GM21786 (cell line): ENCODE results near the gene NPBWR2.

Experiments used
- ATAC-seq: cut with Tn5 transposase; IDR thresholded peaks from one replicate; pipeline ENCODE4 v1.9.1; 2021; ENCODE audit not compliant: unreplicated experiment

NPBWR2 gene

DNA sequence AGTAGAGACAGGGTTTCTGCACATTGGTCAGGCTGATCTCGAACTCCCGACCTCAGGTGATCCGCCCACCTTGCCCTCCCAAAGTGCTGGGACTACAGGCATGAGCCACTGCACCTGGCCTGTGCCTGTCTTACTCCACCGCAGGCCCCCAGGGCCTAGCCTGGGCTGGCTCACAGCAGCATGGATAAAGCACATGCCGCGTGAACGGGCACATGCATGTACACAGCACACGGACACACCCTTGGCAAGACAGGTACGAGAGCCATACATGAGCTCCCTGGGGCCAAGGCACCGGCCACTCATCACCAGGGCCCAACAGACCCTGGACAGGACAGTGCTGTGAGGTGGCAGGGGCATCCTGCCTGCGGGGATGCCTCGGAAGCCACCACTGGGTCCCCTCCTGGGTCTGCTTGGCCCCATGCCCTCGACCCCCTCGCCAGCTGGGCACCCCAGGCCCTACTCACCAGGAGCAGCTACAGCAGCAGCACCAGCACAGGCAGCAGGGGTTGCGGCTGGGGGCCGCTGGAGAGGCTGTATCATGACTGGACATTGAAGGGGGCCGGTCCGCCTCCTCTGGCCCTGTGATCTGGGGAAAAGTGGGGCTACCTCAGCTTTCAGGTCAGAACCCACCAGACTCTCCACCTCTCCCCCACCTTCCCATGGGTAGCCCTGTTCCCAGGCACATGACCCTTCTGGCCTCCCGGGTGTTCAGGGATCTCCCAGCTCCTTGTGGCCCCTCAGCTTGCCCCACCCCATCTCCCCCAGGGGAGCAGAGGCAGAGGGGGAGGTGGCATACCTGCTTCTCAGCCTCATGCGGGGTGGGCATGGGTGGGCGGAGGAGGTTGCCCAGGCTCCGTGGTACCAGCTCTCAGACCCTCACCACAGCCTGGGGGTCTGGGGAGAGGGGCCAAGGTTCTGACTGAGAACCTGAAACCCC is 31.0 kb downstream of the NPBWR2 start:
- ATAC-seq = no peak

DNA sequence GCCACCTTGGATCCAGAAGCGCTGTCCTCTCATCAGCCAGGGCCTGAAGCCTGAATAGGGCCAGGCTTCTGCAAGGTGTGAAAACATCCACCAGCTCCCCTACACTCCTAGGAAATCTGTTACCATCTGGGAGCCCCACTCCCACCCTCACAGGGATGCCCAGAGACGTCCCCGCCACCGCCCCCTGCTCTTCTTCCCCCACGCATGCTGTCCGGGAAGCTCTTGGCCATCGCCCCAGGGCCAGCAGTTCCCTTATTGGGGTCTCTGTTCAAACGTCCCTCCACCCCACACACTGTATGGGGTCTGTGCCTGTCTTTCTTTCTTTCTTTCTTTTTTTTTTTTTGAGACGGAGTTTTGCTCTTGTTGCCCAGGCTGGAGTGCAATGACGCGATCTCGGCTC is 31.8 kb downstream of the NPBWR2 start:
- no peak for ATAC-seq

DNA sequence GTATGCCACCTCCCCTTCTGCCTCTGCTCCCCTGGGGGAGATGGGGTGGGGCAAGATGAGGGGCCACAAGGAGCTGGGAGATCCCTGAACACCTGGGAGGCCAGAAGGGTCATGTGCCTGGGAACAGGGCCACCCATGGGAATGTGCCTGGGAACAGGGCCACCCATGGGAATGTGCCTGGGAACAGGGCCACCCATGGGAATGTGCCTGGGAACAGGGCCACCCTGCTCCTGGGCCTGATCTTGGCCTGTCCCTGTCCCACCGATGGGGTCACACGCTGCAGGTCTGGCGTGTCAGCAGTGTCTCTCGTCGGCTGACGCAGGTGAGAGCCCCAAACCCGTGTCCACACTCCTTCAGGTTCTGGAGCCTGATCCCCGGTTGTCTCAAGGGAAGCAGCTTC is 32.4 kb downstream of the NPBWR2 start:
- no peak for ATAC-seq

DNA sequence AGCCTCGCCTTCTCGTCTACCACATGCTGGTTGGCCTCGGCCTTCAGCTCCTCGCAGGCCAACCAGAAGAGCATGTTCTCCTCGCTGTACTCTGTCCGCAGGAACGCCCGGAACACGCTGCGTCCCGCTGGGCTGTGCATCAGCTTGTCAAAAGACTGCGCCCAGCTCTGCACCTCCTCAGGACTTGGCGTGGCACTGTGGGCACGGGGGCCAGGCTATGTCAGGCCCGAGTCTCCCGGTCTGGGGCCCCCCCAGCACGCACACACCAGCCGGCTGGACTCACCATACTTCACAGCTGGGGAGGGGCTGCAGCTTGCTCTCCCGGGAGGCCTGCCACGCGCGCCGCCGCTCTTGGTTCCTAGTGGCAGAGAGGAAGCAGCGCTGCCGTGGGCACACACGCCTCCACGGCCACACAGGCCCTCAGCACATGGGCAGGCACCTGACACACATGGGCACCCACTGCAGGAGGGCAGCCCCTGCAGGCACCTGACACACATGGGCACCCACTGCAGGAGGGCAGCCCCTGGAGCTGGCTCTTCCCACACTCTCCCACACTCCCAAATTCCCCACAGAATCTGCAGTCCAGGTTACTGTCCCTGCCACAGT is 33.1 kb downstream of the NPBWR2 start:
- no peak for ATAC-seq

DNA sequence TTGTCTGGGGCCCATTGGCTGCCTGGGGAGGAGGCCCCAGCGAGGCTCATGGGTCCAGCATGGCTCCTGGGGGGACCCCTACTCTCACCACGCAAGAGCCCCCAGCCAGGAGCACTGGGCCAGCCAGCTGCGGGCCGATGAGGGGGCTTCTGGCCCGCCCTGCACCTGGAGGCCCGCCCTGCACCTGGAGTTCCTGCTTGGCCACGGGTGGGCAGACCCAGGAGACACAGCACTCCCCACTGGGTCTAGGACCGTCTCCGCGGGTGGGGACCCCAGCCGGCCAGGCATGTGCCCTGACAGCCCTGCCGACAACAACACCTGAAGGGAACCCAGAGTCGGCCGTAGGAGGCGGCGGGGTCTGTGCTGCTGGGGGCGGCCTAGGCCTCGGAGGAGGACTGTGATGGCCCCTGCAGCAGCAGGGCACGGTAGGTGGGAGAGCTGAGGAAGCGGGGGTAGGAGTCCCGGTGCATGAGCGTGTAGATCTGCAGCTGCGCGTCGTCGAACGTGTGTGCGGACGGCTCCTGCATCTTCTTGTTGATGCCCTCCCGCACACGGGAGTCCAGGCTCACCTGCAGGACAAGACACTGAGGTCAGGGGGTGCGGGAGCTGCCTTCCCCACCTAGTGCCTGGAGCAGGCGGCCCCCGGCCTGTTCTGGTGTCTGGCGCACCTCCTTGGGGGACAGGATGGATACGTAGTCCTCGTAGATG is 33.7 kb downstream of the NPBWR2 start:
- ATAC-seq = no peak

DNA sequence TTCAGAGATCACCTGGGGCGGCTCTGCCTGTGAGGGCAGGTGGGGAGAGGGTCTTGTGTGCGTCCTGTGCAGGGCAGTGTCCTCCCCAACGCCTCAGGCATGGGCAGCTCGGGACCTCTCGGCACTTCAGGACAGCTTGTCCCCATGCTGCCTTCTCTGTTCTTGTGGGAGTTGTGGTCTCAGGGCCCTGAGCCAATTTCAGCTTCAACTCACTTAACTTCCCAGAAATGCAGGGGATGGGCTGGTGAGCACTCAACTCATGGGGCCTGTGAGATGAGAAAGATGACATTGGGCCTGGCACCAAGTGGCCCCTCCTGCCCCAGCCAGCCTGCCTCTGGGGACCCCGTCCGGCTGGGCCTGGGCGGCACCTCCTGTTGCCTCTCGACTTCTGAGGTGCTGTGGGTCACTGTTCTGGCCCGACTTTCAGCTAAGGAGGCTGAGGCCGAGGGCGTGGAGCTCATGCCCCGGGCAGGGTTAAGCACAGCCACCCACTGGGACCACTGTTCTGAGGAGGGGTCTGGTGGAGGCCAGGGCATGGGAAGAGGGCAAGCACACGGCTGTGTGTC is 34.8 kb downstream of the NPBWR2 start:
- no peak for ATAC-seq

DNA sequence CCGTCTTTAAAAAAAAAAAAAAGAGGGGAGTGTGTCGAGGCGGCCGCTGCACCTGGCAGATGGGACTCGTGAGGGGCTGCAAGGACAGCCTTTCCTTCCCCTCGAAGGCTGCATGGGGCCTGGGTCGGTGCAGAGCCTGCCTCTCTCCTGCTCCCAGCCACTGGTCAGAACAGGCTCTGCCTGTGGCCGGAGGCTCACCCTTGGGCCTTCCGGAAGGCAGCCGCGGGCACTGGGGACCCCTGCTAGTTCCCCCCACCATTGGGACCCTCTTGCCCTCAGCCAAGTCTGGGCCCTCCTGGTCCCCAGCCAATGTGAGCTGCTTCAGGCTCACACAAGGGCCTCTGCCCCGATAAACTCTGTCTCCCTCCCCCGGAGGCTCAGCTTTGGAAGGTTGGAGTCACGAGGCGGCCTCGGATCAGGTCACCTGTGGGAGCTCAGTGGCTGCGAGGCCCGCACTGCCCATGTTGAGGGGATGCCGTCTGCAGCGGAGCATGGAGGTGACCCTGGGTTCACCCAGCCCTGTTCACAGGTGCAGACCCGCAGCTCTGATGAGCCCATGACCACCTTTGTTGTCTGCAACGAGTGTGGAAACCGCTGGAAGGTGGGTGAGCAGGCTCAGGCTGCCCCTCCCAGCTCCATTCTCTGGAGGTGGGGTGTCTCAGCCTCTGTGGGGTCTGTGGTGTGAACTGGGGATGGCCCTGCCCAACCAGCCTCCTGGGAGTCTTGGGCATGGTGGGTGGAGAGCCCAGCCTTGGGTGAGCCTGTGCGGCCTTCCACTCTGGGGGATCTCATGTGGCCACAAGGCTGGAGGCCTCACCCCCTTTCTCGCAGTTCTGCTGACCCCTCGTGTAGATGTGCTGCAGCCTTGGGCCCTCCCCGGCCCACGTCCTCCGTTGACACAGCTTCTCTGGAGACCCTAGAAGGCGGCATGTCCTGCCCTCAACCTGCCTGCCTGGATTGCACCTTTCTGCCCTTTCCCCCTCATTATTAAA is 35.7 kb downstream of the NPBWR2 start:
- no peak for ATAC-seq

DNA sequence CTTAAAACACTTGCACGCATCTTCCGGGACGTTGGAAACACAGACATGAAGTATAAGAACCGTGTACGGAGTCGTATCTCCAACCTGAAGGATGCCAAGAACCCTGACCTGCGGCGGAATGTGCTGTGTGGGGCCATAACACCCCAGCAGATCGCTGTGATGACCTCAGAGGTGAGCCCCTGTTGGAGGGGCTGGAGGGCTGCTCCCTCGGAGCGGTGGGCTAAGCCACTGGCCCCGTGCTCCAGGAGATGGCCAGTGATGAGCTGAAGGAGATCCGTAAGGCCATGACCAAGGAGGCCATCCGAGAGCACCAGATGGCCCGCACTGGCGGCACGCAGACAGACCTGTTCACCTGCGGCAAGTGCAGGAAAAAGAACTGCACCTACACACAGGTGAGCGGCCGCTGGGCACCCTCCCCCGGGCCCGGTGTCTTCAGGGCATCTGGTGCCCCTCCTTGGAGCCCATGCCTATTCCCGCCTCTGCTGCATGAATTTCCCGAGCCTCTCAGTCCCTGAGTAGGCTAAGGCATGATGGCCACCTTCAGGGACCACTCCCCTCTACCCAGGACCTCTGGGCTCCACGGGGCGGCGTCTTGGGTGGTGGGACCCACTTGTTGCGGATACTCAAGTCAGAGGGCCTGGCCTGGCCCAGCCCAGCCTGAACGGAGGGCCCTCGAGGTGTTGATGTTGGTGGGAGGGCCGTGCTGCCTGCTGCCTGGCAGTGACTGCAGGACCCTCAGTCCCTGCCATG is 36.9 kb downstream of the NPBWR2 start:
- ATAC-seq = no peak

DNA sequence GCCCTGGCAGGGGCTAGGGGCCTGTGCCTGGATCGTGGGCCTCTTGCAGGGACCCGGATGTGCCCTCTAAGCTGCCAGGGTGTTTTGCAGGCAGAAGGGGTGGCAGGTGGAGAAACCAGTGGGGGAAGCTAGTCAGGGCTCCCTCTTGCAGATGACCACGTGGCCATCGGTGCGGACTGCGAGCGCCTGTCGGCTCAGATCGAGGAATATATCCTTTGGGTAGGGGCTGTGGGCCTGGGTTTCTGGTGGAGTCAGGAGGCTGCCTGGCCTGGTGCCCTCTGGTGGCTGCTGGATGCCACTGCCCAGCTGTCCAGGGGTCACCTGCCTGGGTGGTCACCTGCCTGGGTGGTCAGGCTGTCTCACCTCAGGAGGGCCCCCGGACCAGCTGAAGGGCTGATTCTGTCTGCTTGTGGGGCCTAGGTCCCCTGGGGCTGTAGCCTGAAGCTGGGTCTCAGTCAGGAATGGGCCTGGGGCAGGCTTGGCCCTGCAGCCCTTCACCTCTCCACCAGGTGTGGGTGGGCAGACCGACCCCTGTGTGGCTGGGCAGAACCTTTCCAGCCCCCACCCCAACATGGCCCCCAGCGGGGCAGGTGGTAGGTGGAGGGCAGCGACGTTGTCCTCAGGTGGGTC is 37.6 kb downstream of the NPBWR2 start:
- no peak for ATAC-seq

DNA sequence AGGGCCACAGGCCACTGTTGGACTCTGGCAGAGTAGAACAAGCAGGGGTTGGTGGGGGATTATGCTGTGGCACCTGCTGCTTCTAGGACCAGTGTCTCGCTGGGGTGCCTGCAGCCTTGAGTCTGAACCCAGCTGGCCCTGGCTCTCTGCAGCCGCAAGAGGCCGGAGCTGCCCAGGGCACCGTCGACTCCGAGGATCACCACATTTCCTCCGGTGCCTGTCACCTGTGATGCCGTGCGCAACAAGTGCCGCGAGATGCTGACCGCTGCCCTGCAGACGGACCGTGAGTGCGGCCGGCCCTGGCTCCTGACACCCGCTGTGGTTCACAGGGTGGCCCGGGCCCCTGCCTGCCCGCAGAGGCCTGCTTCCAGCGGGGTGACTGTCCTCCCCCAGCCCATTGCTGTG is 38.2 kb downstream of the NPBWR2 start:
- ATAC-seq = no peak

DNA sequence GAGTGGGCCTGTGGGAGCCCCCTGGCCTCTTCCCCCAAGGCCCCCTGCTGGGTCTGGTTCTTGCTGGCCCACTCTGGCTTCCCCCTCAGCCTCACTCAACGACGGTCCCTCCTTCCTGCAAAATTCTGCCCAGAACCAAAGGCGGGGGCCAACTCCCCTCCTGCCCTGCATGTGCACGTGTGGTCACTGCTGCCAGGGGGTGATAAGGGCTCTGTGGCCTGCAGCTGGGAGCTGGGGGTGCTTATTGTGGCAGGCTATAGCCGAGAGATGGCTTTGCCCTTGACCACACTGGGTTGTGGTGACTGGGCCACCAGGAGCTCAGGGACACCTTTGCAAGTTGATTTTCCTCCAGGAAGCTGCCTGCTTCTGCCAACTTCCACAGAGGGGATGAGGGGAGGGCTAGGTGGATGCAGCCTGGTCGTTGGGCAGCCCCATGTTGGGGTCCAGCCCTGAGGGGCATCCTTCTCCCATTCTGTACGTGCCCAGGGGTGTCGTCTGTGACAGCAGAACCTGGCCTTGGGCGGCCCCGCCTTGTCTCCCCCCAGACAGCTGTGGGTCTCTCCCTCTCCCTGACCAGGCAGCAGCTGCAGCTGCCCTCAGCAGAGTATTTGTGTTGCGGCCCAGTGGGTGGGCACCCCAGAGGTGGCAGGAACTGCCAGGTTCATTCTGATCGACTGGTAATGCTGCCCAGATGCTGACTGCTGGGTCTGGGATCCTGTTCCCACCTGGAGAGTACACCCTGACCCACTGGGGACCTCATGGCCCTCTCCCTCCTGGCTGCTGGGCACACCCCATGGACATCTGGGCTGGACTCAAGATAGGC is 38.8 kb downstream of the NPBWR2 start:
- no peak for ATAC-seq

DNA sequence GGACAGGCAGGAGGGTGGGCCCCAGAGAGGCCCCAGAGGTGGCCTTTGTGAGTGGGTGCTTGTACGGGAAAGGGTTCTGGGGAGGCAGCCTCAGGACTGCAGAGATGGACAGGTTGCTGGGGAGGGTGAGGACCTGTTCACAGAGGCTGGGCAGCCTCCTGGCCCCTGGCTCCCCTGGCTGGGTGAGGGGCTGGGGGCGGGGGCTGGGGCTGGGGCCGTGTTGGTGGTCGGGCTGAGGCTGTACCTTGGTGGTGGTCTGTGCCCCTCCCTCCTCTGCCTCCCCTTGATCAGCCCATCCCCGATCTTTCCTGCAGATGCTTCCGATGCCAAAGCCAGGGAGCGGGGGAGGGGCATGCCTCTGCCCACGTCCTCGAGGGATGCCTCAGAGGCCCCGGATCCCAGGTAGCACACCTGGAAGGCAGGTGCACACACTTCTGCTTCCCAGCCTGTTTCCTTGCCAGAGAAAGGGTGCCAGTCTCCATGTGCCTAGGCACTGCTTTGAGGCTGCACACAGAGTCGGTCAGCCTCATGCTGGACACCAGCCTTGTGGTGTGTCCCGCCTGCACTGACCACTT is 39.5 kb downstream of the NPBWR2 start:
- no peak for ATAC-seq

DNA sequence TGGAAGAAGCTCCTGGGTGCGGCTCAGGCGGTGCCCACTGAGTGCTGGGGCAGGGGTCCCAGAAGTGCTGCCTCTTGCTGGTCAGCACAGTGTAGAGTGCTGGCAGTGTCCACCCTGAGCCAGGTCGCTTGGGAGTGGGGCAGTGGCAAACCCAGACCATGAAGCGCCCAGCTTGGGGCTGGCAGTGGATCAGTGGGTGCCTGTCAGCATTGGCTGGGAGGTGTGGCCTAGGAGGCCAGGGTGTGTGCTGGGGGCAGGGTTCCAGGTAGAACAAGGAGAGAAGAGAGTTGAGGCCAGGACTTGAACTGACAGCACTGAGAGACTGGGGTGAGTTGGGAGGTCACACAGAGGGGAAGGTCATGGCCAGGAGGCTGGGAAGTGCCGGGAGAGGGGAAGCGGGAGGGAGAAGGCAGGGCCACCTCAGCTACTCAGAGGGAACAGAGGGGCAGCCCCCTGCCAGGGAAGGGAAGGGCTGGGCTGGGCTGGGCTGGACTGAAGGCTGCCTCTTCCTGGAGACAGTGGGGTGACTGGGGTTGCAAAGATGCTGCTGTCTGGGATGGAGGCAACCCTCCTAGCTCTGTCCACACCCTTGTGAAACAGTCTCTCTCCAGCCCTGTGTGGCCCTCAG is 40.2 kb downstream of the NPBWR2 start:
- ATAC-seq = no peak

DNA sequence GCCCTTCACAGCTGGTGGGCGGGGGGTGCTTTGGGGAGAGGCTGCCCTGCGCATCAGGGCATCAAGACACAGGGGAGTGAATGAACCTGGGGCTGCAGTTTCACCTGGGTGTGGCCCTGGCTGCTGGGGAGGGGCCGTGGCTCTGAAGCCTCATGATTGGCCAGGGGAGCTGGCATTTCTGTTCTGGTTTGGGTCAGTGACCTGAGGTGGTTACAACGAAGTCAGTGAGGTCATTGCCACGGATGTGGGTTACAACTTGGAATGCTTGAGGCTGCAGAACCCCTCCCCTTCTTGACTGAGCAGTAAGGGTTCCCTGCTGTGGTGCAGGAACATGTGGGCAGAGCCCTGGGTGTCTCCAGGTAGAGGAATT is 41.4 kb downstream of the NPBWR2 start:
- ATAC-seq = peak; percentile 60

DNA sequence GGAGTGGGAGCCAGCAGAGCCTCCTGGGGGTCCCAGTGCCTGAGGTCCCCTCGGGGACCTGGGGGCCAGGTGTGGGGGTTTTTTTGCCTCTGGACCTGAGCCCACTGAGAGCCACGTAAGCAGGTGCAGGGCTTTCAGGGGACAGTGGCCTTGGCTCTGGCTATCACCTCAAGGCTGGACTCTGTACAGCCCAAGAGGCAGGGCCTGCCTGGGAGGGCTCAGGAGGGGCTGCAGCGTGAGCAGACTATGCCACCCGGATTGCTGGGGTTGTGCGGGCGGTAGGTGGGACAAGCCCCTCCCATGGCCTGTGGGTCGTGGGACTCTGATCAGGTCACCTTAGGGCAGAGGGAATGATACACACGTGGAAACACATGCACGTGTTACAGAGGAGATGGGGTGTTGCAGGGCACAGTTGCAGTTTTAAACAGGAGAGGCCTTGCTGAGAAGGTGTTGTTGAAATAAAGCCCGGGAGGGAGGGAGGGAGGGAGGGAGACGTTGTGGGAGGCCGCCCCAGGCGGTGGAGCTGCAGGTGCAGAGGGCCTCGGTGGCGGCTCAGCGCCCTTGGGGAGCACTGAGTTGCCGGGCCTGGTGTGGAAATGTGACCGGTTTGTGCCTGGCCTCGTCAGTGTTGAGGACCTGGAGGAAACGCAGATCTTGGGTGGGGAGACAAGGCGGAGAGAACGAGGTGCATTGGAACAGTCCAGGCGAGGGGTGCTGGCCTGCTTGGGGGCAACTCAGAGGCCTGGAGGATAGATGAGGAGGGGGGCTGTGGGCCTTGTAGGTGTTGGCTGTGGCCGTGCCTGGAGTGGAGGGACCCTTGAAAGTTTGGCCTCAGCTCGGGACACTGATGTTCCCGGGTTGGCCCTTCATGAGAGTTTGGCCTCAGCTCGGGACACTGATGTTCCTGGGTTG is 42.0 kb downstream of the NPBWR2 start:
- ATAC-seq = no peak

DNA sequence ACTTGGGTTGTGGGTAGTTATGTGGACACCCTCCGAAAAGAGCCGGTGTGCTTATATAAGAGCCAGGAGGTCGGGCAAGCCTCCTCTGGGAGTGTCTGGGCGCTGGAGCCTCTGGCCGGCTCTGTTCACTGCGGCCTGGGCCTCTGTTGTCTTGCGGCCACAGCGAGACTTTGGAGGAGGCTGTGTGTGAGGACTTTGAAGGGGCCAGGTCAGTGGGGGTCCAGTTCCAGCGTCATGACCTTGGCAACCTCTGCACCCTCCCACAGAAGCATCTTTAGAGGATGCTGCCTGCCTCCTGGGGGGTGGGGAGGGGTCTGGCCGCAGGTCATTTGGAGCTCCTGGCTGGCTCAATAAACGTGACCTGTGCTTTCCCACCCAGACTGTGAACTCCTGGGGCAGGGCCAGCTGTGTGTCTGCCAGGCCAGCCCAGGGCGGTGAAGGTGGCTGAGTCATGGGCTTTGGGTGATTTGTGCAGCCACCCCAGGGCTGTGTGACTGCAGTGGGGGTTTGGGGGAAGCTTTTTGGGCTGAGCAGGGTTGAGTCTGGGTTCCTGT is 43.1 kb downstream of the NPBWR2 start:
- ATAC-seq = no peak
